Body of pancreas (tissue), 4 donors: Measurements from ENCODE around the gene C1orf167.

Experiments used
- CTCF ChIP-seq, 7 experiments: fragments of 450-650 bp in 4 of 7; fragments of 200-600 bp in 3 of 7; sonication (generic) in 3 of 7; IDR thresholded peaks; one replicate each; pipeline ENCODE4 v1.5.1; 2016 to 2019; ENCODE audit warnings: antibody characterized with exemption in 7 of 7
- POLR2A ChIP-seq, 3 donors: fragments of 450-650 bp; IDR thresholded peaks; one replicate each; pipeline ENCODE4 v1.6.1; 2016; ENCODE audit warnings: antibody characterized with exemption in 3 of 3, mild to moderate bottlenecking in 2 of 3

DNA sequence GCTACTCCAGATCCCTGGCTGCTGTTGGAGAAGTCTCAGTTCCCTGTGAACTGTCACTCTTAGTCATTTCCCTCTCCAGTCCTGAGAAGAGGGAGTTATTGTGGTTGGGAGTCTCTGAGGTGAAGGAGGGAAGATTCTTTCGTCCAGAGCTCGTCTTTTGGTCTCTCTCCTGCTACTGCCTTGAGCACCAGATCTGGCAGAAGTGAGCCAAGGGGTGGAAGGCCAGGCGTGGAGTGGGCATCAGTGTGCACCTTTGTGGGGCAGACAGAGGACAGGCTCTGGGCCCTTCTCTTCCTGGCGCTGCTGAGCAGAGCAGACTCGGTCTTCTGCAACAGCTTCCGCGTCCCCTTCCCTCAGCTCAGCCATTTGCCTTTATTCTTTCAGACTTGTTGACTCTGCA, 63.1 kb downstream of the C1orf167 start:
- TF ChIP-seq CTCF (IDR thresholded peaks at IDR 0.05) (no peak), POLR2A (IDR thresholded peaks at IDR 0.05) (no peak)
